IMR-90 (cell line): ENCODE measurements around the gene SH3RF3. TPM values are rescaled to one million over a fixed set of nuclear protein-coding genes. Genes with fewer than 3 reads are reported as not detected.

ENCODE experiments used
- ATAC-seq: fragments of 200-7000 bp; cut with Tn5 transposase; 2 replicates; pipeline ENCODE4 v1.9.1; 2020; ENCODE audit warnings: low read depth, mild to moderate bottlenecking, moderate library complexity
- BruUV-seq: library from RNA; stranded (reverse); fragments of 400-500 nt; replicated peaks from 2 replicates; lab custom pipeline; 2021; lab: Mats Ljungman, UMichigan
- CTCF ChIA-PET: fragments of 300-600 bp; formaldehyde crosslinking; extraction: SDS; loops from one replicate; lab custom pipeline; 2021; ENCODE audit warnings: antibody characterized with exemption; lab: Yijun Ruan, JAX
- POLR2A ChIA-PET: fragments of 300-600 bp; sonication (Branson Sonifier 250); formaldehyde crosslinking; loops from one replicate; lab custom pipeline; 2022; ENCODE audit warnings: antibody characterized with exemption; ENCODE audit not compliant: unreplicated experiment; lab: Charles Lee
- DNase-seq: peaks from one replicate; pipeline ENCODE4 v3.0.0; 2013
- H2AFZ ChIP-seq: replicated peaks from 2 replicates; pipeline ENCODE3; 2013; ENCODE audit warnings: low read length, mild to moderate bottlenecking; ENCODE audit not compliant: poor library complexity
- H2AK5ac ChIP-seq: 2 replicates; pipeline ENCODE4 v1.6.1; 2013; ENCODE audit warnings: low read depth, low read length, inconsistent platforms
- H2AK9ac ChIP-seq: replicated peaks from 2 replicates; pipeline ENCODE3; 2013; ENCODE audit warnings: mild to moderate bottlenecking, low read depth, low read length, moderate library complexity; ENCODE audit not compliant: poor library complexity
- H2BK120ac ChIP-seq: 2 replicates; pipeline ENCODE4 v1.6.1; 2013; ENCODE audit warnings: low read depth, low read length, inconsistent platforms
- H2BK15ac ChIP-seq: 3 replicates; pipeline ENCODE4 v1.6.1; 2013; ENCODE audit warnings: low read depth, low read length, inconsistent platforms
- H2BK20ac ChIP-seq: 2 replicates; pipeline ENCODE4 v1.6.1; 2013; ENCODE audit warnings: low read depth, mild to moderate bottlenecking, inconsistent platforms, low read length, moderate library complexity
- H2BK5ac ChIP-seq: 2 replicates; pipeline ENCODE4 v1.6.1; 2013; ENCODE audit warnings: mild to moderate bottlenecking, low read depth, low read length, inconsistent platforms; ENCODE audit not compliant: poor library complexity, severe bottlenecking
- H3K14ac ChIP-seq: replicated peaks from 2 replicates; pipeline ENCODE4 v1.6.1; 2013; ENCODE audit warnings: low read depth, low read length, inconsistent platforms
- H3K18ac ChIP-seq: 2 replicates; pipeline ENCODE4 v1.6.1; 2013; ENCODE audit warnings: low read depth, low read length, control low read depth
- H3K23ac ChIP-seq: 2 replicates; pipeline ENCODE4 v1.6.1; 2013; ENCODE audit warnings: low read depth, low read length, inconsistent platforms
- H3K27ac ChIP-seq: 2 replicates; pipeline ENCODE4 v1.5.1; 2013; ENCODE audit warnings: mild to moderate bottlenecking, control low read depth, low read length; ENCODE audit not compliant: insufficient read depth
- H3K27me3 ChIP-seq: 2 replicates; pipeline ENCODE4 v1.6.1; 2013; ENCODE audit warnings: low read length; ENCODE audit not compliant: control insufficient read depth, insufficient read depth
- H3K36me3 ChIP-seq: 2 replicates; pipeline ENCODE4 v1.6.1; 2013; ENCODE audit warnings: low read length, mixed read lengths; ENCODE audit not compliant: control insufficient read depth, insufficient read depth
- H3K4ac ChIP-seq: 2 replicates; pipeline ENCODE4 v1.6.1; 2013; ENCODE audit warnings: low read depth, low read length, inconsistent platforms
- H3K4me1 ChIP-seq: 2 replicates; pipeline ENCODE4 v1.6.1; 2013; ENCODE audit warnings: low read length, mixed read lengths; ENCODE audit not compliant: control insufficient read depth, insufficient read depth
- H3K4me2 ChIP-seq: 2 replicates; pipeline ENCODE4 v1.6.1; 2013; ENCODE audit warnings: low read depth, mild to moderate bottlenecking, control low read depth, low read length, moderate library complexity
- H3K4me3 ChIP-seq: 2 replicates; pipeline ENCODE4 v1.5.1; 2013; ENCODE audit warnings: low read depth, mild to moderate bottlenecking, control low read depth, low read length, moderate library complexity; ENCODE audit not compliant: insufficient read depth
- H3K56ac ChIP-seq: 2 replicates; pipeline ENCODE4 v1.6.1; 2013; ENCODE audit warnings: low read length, inconsistent platforms; ENCODE audit not compliant: insufficient read depth; ENCODE audit errors: extremely low read depth
- H3K79me1 ChIP-seq, 2 experiments: 2 replicates each; pipeline ENCODE4 v1.6.1; 2013; ENCODE audit warnings: low read length in 2 of 2, inconsistent platforms in 1 of 2, low read depth in 1 of 2
- H3K9ac ChIP-seq: 2 replicates; pipeline ENCODE4 v1.6.1; 2013; ENCODE audit warnings: low read depth, low read length, control low read depth
- H3K9me1 ChIP-seq: 2 replicates; pipeline ENCODE4 v1.6.1; 2013; ENCODE audit warnings: low read length, inconsistent platforms; ENCODE audit not compliant: insufficient read depth
- H3K9me3 ChIP-seq: 2 replicates; pipeline ENCODE4 v1.6.1; 2013; ENCODE audit warnings: low read length; ENCODE audit not compliant: control insufficient read depth, insufficient read depth
- H4K20me1 ChIP-seq: 2 replicates; pipeline ENCODE4 v1.6.1; 2013; ENCODE audit warnings: low read length, inconsistent platforms; ENCODE audit not compliant: insufficient read depth
- H4K5ac ChIP-seq: 2 replicates; pipeline ENCODE4 v1.6.1; 2013; ENCODE audit warnings: mild to moderate bottlenecking, low read depth, low read length, control low read depth
- H4K8ac ChIP-seq, 2 experiments: 2 replicates each; pipeline ENCODE4 v1.6.1; 2013; ENCODE audit warnings: low read depth in 2 of 2, low read length in 2 of 2, control low read depth in 1 of 2, inconsistent platforms in 1 of 2
- H4K91ac ChIP-seq: 2 replicates; pipeline ENCODE4 v1.6.1; 2013; ENCODE audit warnings: low read depth, low read length, inconsistent platforms; ENCODE audit not compliant: insufficient read depth
- BHLHE40 ChIP-seq: fragments of 150-350 bp; IDR thresholded peaks from 2 replicates; pipeline ENCODE4 v1.6.1; 2016; ENCODE audit warnings: mild to moderate bottlenecking, low read depth, low read length
- CEBPB ChIP-seq: IDR thresholded peaks from 2 replicates; pipeline ENCODE4 v1.6.1; 2012; ENCODE audit warnings: low read depth, low read length, improper control_type of control experiment
- CHD1 ChIP-seq: IDR thresholded peaks from 2 replicates; pipeline ENCODE4 v1.6.1; 2012; ENCODE audit warnings: low read depth, low read length, improper control_type of control experiment
- CTCF ChIP-seq: conservative IDR thresholded peaks from 2 replicates; pipeline ENCODE4 v1.5.1; 2012; ENCODE audit warnings: mild to moderate bottlenecking, low read depth, low read length, improper control_type of control experiment
- ELK1 ChIP-seq: fragments of 150-350 bp; IDR thresholded peaks from 2 replicates; pipeline ENCODE4 v1.6.1; 2016; ENCODE audit warnings: low read depth, mild to moderate bottlenecking, low read length, moderate library complexity, borderline replicate concordance
- FOS ChIP-seq: fragments of 150-350 bp; IDR thresholded peaks from 2 replicates; pipeline ENCODE4 v1.6.1; 2016; ENCODE audit warnings: low read depth, low read length
- MAFK ChIP-seq: IDR thresholded peaks from 2 replicates; pipeline ENCODE4 v1.6.1; 2012; ENCODE audit warnings: low read depth, low read length, improper control_type of control experiment
- MAZ ChIP-seq: IDR thresholded peaks from 2 replicates; pipeline ENCODE4 v1.6.1; 2012; ENCODE audit warnings: low read depth, mild to moderate bottlenecking, low read length, improper control_type of control experiment, moderate library complexity, borderline replicate concordance
- MXI1 ChIP-seq: IDR thresholded peaks from 2 replicates; pipeline ENCODE4 v1.6.1; 2012; ENCODE audit warnings: low read depth, mild to moderate bottlenecking, low read length, moderate library complexity, borderline replicate concordance
- NFE2L2 ChIP-seq: fragments of 150-350 bp; IDR thresholded peaks from 2 replicates; pipeline ENCODE4 v1.6.1; 2016; ENCODE audit warnings: low read depth, mild to moderate bottlenecking, low read length
- POLR2A ChIP-seq: IDR thresholded peaks from 2 replicates; pipeline ENCODE4 v1.6.1; 2012; ENCODE audit warnings: mild to moderate bottlenecking, low read depth, low read length
- RAD21 ChIP-seq: IDR thresholded peaks from 2 replicates; pipeline ENCODE4 v1.6.1; 2012; ENCODE audit warnings: low read length, improper control_type of control experiment
- RCOR1 ChIP-seq: IDR thresholded peaks from 2 replicates; pipeline ENCODE4 v1.6.1; 2012; ENCODE audit warnings: mild to moderate bottlenecking, low read length, improper control_type of control experiment; ENCODE audit not compliant: insufficient replicate concordance
- RFX5 ChIP-seq: IDR thresholded peaks from 2 replicates; pipeline ENCODE4 v1.8.0; 2012; ENCODE audit warnings: low read depth, mild to moderate bottlenecking, low read length, moderate library complexity
- SMC3 ChIP-seq: fragments of 150-350 bp; IDR thresholded peaks from 2 replicates; pipeline ENCODE4 v1.6.1; 2016; ENCODE audit warnings: low read depth, mild to moderate bottlenecking, antibody characterized with exemption, low read length, moderate library complexity
- USF2 ChIP-seq: fragments of 150-350 bp; IDR thresholded peaks from 2 replicates; pipeline ENCODE4 v1.6.1; 2017; ENCODE audit warnings: mild to moderate bottlenecking, antibody characterized with exemption, low read length, low read depth
- WGBS, 2 experiments: methylation state at CpG; one replicate each; pipeline versions ENCODE4 v1.1.5 to v1.1.7; 2013; ENCODE audit warnings: missing lambda C conversion rate in 2 of 2; ENCODE audit not compliant: insufficient read length in 1 of 2; ENCODE audit errors: extremely low coverage in 2 of 2; 5-methylcytosine and 5-hydroxymethylcytosine counted together
- dilution Hi-C: fragments of 300-500 bp; cut with HindIII; formaldehyde crosslinking; loops from one replicate; pipeline ENCODE4 v1.14.3; 2018; ENCODE audit warnings: low sequenced_read_pairs; ENCODE audit not compliant: unreplicated experiment
- in situ Hi-C: fragments of 300-500 bp; cut with MboI; formaldehyde crosslinking; loops from 3 replicates; pipeline ENCODE4 v1.14.3; 2019; ENCODE audit warnings: low sequenced_read_pairs, inconsistent platforms, mixed read lengths
- intact Hi-C: fragments of 100-400 bp; cut with micrococcal nuclease; formaldehyde crosslinking; loops from 2 replicates; pipeline ENCODE4 v1.10.0; 2022
- polyA plus RNA-seq, 3 experiments: library from polyadenylated mRNA; depleted of rRNA; stranded (reverse); fragments of >200 nt; gene quantifications; 2 replicates each; pipeline ENCODE4 v1.2.3, GENCODE V29; 2012; ENCODE audit warnings: low replicate concordance in 1 of 3
- total RNA-seq: library from RNA; depleted of rRNA; stranded (reverse); fragments of >200 nt; gene quantifications from 2 replicates; pipeline ENCODE4 v1.2.3, GENCODE V29; 2012

The SH3RF3 gene
- total and polyA plus RNA-seq, 2 of the 4 experiments (the other 2 are of a cell fraction): 3.4 to 5.3 TPM

GRCh38 chr2:109377976-109378375 is 249.0 kb downstream of the SH3RF3 start:
- no peak overlapping the region for H3K4ac ChIP-seq
- H4K5ac ChIP-seq: no peak overlapping the region
- no peak overlapping the region for H2AFZ ChIP-seq
- POLR2A ChIA-PET: no interaction called here
- BruUV-seq: no TSS peak
- intact Hi-C loops: loop anchor here (5.0 kb wide), 1 partner anchor 251 kb away; the partner anchor contains the start of gene SH3RF3
- CTCF ChIA-PET: no interaction called here
- peaks cover 79% of the 10 kb centered on the region for H4K20me1 ChIP-seq
- no peak overlapping the region for H3K27ac ChIP-seq
- ATAC-seq (no peak), DNase-seq (no peak)
- WGBS, 2 experiments: no CpG with 5 or more reads among the region's 7 CpGs
- no peak for TF ChIP-seq CHD1
- no peak for TF ChIP-seq CEBPB
- no peak for TF ChIP-seq POLR2A
- no peak for TF ChIP-seq NFE2L2
- no peak for TF ChIP-seq RCOR1
- TF ChIP-seq FOS: no peak
- no peak for TF ChIP-seq MAFK
- TF ChIP-seq SMC3: no peak
- no peak for TF ChIP-seq BHLHE40
- TF ChIP-seq MAZ: no peak
- no peak for TF ChIP-seq RAD21
- no peak for TF ChIP-seq ELK1
- no peak for TF ChIP-seq USF2
- TF ChIP-seq RFX5: no peak
- TF ChIP-seq CTCF: no peak
- no peak for TF ChIP-seq MXI1
- H3K18ac ChIP-seq: no peak overlapping the region
- no peaks in the 10 kb centered on the region for H3K9me3 ChIP-seq
- dilution Hi-C loops: no loop called here
- no peak overlapping the region for H3K4me3 ChIP-seq
- no peak overlapping the region for H2BK5ac ChIP-seq
- H3K9me1 ChIP-seq: peaks cover 59% of the 10 kb centered on the region
- H2BK15ac ChIP-seq: no peak overlapping the region
- in situ Hi-C loops: no loop called here
- H3K9ac ChIP-seq: no peak overlapping the region
- peaks cover 20 to 95% of the 10 kb centered on the region in 2 experiments for H3K79me1 ChIP-seq
- H3K56ac ChIP-seq: no peak overlapping the region
- 0 out of 2 replicates have a peak overlapping the region, but pooled peaks have one; percentile 9 for H2AK5ac ChIP-seq
- H3K14ac ChIP-seq: no peak overlapping the region
- peaks cover 20% of the 10 kb centered on the region for H3K36me3 ChIP-seq
- peaks cover 20% of the 10 kb centered on the region for H3K4me1 ChIP-seq
- H4K8ac ChIP-seq: no peak overlapping the region
- no peak overlapping the region for H2AK9ac ChIP-seq
- no peak overlapping the region for H2BK120ac ChIP-seq
- H2BK20ac ChIP-seq: no peak overlapping the region
- no peak overlapping the region for H3K23ac ChIP-seq
- no peaks in the 10 kb centered on the region for H3K27me3 ChIP-seq
- no peak overlapping the region for H3K4me2 ChIP-seq
- H4K91ac ChIP-seq: no peak overlapping the region
